ENCODE results near the gene CAGE1.

GRCh38 chr6:7298113-7298512 lies 91.4 kb downstream of the CAGE1 start:
- TF ChIP-seq, protein P1, sequence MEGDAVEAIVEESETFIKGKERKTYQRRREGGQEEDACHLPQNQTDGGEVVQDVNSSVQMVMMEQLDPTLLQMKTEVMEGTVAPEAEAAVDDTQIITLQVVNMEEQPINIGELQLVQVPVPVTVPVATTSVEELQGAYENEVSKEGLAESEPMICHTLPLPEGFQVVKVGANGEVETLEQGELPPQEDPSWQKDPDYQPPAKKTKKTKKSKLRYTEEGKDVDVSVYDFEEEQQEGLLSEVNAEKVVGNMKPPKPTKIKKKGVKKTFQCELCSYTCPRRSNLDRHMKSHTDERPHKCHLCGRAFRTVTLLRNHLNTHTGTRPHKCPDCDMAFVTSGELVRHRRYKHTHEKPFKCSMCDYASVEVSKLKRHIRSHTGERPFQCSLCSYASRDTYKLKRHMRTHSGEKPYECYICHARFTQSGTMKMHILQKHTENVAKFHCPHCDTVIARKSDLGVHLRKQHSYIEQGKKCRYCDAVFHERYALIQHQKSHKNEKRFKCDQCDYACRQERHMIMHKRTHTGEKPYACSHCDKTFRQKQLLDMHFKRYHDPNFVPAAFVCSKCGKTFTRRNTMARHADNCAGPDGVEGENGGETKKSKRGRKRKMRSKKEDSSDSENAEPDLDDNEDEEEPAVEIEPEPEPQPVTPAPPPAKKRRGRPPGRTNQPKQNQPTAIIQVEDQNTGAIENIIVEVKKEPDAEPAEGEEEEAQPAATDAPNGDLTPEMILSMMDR (IDR thresholded peaks at IDR 0.05), result no peak
- TF ChIP-seq POLR2A (IDR thresholded peaks at IDR 0.05), result no peak
- TF ChIP-seq EP300 (IDR thresholded peaks at IDR 0.05), result no peak

Measured in ovary (tissue), 3 donors.